ENCODE results near the gene KLHDC3. TPM values are rescaled to one million over a fixed set of nuclear protein-coding genes. Genes with fewer than 3 reads are reported as not detected.

The KLHDC3 gene
- total and polyA plus RNA-seq, 2 of the 8 experiments (the other 6 are each of a cell fraction or from before 2014, with no cell fraction given): 181 to 203 TPM

- Histone ChIP-seq H3K4me3 (ENCODE audit: extremely low read depth in 1 of 4, insufficient read depth in 2 of 4, low read depth in 3 of 4, low read length in 4 of 4) (peak overlapping the region in 2 of 4 experiments; percentile 85 to 87; a peak in 4 of 8 replicates), H3K4ac (replicated peaks; ENCODE audit: insufficient read length, low read depth, low read length) (no peak overlapping the region), H3K4me1 (replicated peaks in 1 of 4; ENCODE audit: control insufficient read depth in 3 of 4, insufficient read depth in 4 of 4, low read length in 3 of 4) (peaks cover 0 to 9% (median 4%) of the 10 kb centered on the region in 4 experiments; a peak in 6 of 7 replicates), H3K79me2 (ENCODE audit: control insufficient read depth in 1 of 2, insufficient read depth in 2 of 2, low read length in 2 of 2) (peaks cover 3 to 42% of the 10 kb centered on the region in 2 experiments; a peak in 2 of 4 replicates), H3K14ac (ENCODE audit: insufficient read length) (no peak overlapping the region), H2BK15ac (ENCODE audit: low read length) (no peak overlapping the region), H3K23me2 (ENCODE audit: low read depth, low read length) (peaks cover 7% of the 10 kb centered on the region), H3K79me1 (ENCODE audit: low read depth, low read length) (peaks cover 8% of the 10 kb centered on the region), H2BK5ac (ENCODE audit: low read depth, low read length) (no peak overlapping the region), H2BK20ac (ENCODE audit: low read length) (no peak overlapping the region), H3K27ac (ENCODE audit: low read depth, low read length) (no peak overlapping the region), H2AFZ (ENCODE audit: low read length) (no peak overlapping the region), H3K36me3 (ENCODE audit: control insufficient read depth in 2 of 4, insufficient read depth in 4 of 4, low read length in 3 of 4) (peaks cover 18 to 46% (median 36%) of the 10 kb centered on the region in 4 experiments), H3K23ac (ENCODE audit: insufficient read length) (no peak overlapping the region), H3K27me3 (replicated peaks in 1 of 4; ENCODE audit: control insufficient read depth in 3 of 4, extremely low read depth in 1 of 4, insufficient read depth in 3 of 4, low read length in 3 of 4) (no peaks in the 10 kb centered on the region), H2BK12ac (ENCODE audit: low read depth, low read length) (no peak overlapping the region), H4K5ac (ENCODE audit: insufficient read length, low read depth, low read length) (no peak overlapping the region), H2AK5ac (ENCODE audit: low read depth, low read length) (no peak overlapping the region), H4K20me1 (replicated peaks in 1 of 2; ENCODE audit: control insufficient read depth in 1 of 2, insufficient read depth in 2 of 2, low read length in 2 of 2) (peaks cover 0 to 8% of the 10 kb centered on the region in 2 experiments), H2BK120ac (replicated peaks; ENCODE audit: low read depth, low read length) (no peak overlapping the region), H4K91ac (replicated peaks; ENCODE audit: insufficient read length, low read length) (no peak overlapping the region), H3K9me3 (ENCODE audit: insufficient read depth in 2 of 2, low read depth in 1 of 2, low read length in 1 of 2) (no peaks in the 10 kb centered on the region), H3K4me2 (ENCODE audit: insufficient read depth in 1 of 2, low read depth in 2 of 2, low read length in 2 of 2) (peak overlapping the region; percentile 89 to 95; a peak in 3 of 4 replicates), H3K9ac (replicated peaks in 1 of 4; ENCODE audit: extremely low read depth in 1 of 4, low read depth in 3 of 4, low read length in 3 of 4) (no peak overlapping the region; a peak in 2 of 7 replicates), H3K56ac (replicated peaks; ENCODE audit: insufficient read length, low read depth, low read length) (no peak overlapping the region), H4K8ac (ENCODE audit: extremely low read depth, insufficient read depth, low read length) (no peak overlapping the region), H3K18ac (ENCODE audit: extremely low read depth, low read length) (no peak overlapping the region)
- 0 out of 3 replicates have a peak, but pooled peaks of 1 of the 2 experiments have one; percentile 29 for TF ChIP-seq POLR2A (IDR thresholded peaks at IDR 0.05; ENCODE audit: control extremely low read depth in 1 of 2, low read depth in 2 of 2, low read length in 2 of 2)
- no peak for TF ChIP-seq SP1 (IDR thresholded peaks at IDR 0.05; ENCODE audit: low read depth, low read length)
- DNase-seq (ENCODE audit: low read depth in 1 of 2, low spot score in 2 of 2) (no peak), FAIRE-seq (no peak)
- ChIA-PET CTCF (ENCODE audit: partially characterized antibody) (interaction anchor here (0.6 to 2.1 kb wide), 13 partner anchors 8 to 1254 kb away, joined by 3 to 8 read pairs (median 3); partner anchors contain the start of gene RRP36), POLR2A (ENCODE audit: partially characterized antibody) (interaction anchor here (1.0 to 27.9 kb wide), 8 partner anchors 10 to 163 kb away, joined by 3 to 584 read pairs (median 12); partner anchors contain the start of genes CNPY3, CUL7 and PEX6)
- WGBS, 2 experiments (ENCODE audit: extremely low coverage in 1 of 2, insufficient coverage in 1 of 2, insufficient read length in 1 of 2, insufficient replicate concordance in 2 of 2, low coverage in 1 of 2, low lambda C conversion rate in 2 of 2, missing lambda C conversion rate in 1 of 2): 94% methylated on average over 6 of the region's 6 CpGs; no CpG with 5 or more reads in 1 of the 2 experiments
These were observed 1.7 kb upstream of the KLHDC3 start for GRCh38 chr6:43012364-43012763.

Data from H1 (cell line).